ENCODE measurements around the gene THSD7B. TPM values are rescaled to one million over a fixed set of nuclear protein-coding genes. Genes with fewer than 3 reads are reported as not detected.

The THSD7B gene
- total and polyA plus RNA-seq, 2 of the 13 experiments (the other 11 are each of a cell fraction or from before 2014, with no cell fraction given), result 0.02 TPM; not detected in 1

DNA sequence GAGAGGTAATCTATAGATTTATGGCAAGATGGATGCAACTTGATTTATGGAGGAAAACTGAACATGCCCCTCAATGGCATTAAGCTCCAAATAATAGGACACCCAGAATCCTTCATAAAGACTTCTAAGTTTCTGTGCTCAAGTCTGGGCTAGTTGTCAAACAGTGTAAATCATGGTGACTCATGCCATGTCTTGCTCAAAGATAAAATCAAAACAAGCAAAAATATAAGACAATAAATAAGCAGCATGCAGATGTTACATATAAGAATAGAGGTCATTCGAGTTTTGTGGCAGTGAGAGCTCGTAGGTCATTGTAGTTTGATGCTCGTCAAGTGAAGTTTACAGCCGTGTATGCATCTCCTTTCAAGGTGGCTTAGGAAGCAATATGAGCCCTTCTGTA is 403.2 kb downstream of the THSD7B start:
- Histone ChIP-seq H3K36me3 (replicated peaks in 1 of 2; ENCODE audit: control insufficient read depth in 1 of 2, insufficient read depth in 2 of 2, low read length in 2 of 2) (no peaks in the 10 kb centered on the region), H3K4me3 (replicated peaks in 1 of 3; ENCODE audit: insufficient read depth in 1 of 3, low read depth in 2 of 3, low read length in 3 of 3) (no peak overlapping the region), H2AFZ (ENCODE audit: low read length) (no peak overlapping the region), H4K20me1 (ENCODE audit: insufficient read depth, low read length) (no peaks in the 10 kb centered on the region), H3K4me1 (ENCODE audit: insufficient read depth, low read length) (0 out of 2 replicates have a peak, but pooled peaks cover 8% of the 10 kb centered on the region), H3K27me3 (ENCODE audit: control insufficient read depth in 1 of 2, insufficient read depth in 2 of 2, low read length in 2 of 2) (no peaks in the 10 kb centered on the region), H3K9ac (ENCODE audit: insufficient read depth, low read depth, low read length) (no peak overlapping the region), H3K79me2 (ENCODE audit: insufficient read depth, low read length) (no peaks in the 10 kb centered on the region), H3K27ac (ENCODE audit: extremely low read length, insufficient read depth, low read length) (no peak overlapping the region), H3K4me2 (ENCODE audit: low read depth, low read length) (no peak overlapping the region), H3K9me3 (ENCODE audit: low read length) (no peaks in the 10 kb centered on the region)
- CTCF ChIA-PET (ENCODE audit: low intra/inter-chr PET ratio, low total read pairs), result no interaction called here
- in situ Hi-C loops (cut with HindIII; ENCODE audit: extremely low pct_ligation_motif_present, low pct_unique_long_range_greater_than_20kb) (no loop called here), intact Hi-C loops (cut with micrococcal nuclease; ENCODE audit: unreplicated experiment) (no loop called here)
- ATAC-seq (no peak), DNase-seq (ENCODE audit: low spot score) (no peak), FAIRE-seq (no peak)
- BruUV-seq (replicated peaks), result no TSS peak
- WGBS (ENCODE audit: low lambda C conversion rate), result 13% methylated on average over 4 of the region's 4 CpGs
- POLR2A ChIA-PET, result no interaction called here
- TF ChIP-seq REPIN1 (CRISPR knock-in tag; IDR thresholded peaks at IDR 0.05; ENCODE audit: borderline replicate concordance, low read depth) (no peak), FOSL1 (CRISPR knock-in tag; IDR thresholded peaks at IDR 0.05; ENCODE audit: borderline replicate concordance) (no peak), PRDM15 (CRISPR knock-in tag; IDR thresholded peaks at IDR 0.05) (no peak), GLMP (CRISPR knock-in tag; IDR thresholded peaks at IDR 0.05; ENCODE audit: borderline replicate concordance) (no peak), ZFY (CRISPR knock-in tag; IDR thresholded peaks at IDR 0.05) (no peak), MTA1 (CRISPR knock-in tag; IDR thresholded peaks at IDR 0.05; ENCODE audit: borderline replicate concordance) (no peak), TOPORS (CRISPR knock-in tag; IDR thresholded peaks at IDR 0.05) (no peak), PRDM4 (CRISPR knock-in tag; IDR thresholded peaks at IDR 0.05; ENCODE audit: borderline replicate concordance) (no peak), AKAP8 (CRISPR knock-in tag; IDR thresholded peaks at IDR 0.05) (no peak), ZNF121 (CRISPR knock-in tag; IDR thresholded peaks at IDR 0.05) (no peak), ZNF619 (CRISPR knock-in tag; IDR thresholded peaks at IDR 0.05) (no peak), NFKB2 (CRISPR knock-in tag; IDR thresholded peaks at IDR 0.05; ENCODE audit: borderline replicate concordance) (no peak), MLX (CRISPR knock-in tag; IDR thresholded peaks at IDR 0.05) (no peak), ZBTB1 (CRISPR knock-in tag; IDR thresholded peaks at IDR 0.05; ENCODE audit: borderline replicate concordance) (no peak), PAWR (CRISPR knock-in tag; IDR thresholded peaks at IDR 0.05; ENCODE audit: borderline replicate concordance) (no peak), ZNF280B (CRISPR knock-in tag; IDR thresholded peaks at IDR 0.05; ENCODE audit: borderline replicate concordance) (no peak)

All from HepG2 (cell line).